ENCODE data around the gene CORO2B. TPM values are rescaled to one million over a fixed set of nuclear protein-coding genes. Genes with fewer than 3 reads are reported as not detected.

Gene CORO2B, protein sequence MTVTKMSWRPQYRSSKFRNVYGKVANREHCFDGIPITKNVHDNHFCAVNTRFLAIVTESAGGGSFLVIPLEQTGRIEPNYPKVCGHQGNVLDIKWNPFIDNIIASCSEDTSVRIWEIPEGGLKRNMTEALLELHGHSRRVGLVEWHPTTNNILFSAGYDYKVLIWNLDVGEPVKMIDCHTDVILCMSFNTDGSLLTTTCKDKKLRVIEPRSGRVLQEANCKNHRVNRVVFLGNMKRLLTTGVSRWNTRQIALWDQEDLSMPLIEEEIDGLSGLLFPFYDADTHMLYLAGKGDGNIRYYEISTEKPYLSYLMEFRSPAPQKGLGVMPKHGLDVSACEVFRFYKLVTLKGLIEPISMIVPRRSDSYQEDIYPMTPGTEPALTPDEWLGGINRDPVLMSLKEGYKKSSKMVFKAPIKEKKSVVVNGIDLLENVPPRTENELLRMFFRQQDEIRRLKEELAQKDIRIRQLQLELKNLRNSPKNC
- 1.8 and 11.9 TPM in 2 replicates for total RNA-seq

DNA sequence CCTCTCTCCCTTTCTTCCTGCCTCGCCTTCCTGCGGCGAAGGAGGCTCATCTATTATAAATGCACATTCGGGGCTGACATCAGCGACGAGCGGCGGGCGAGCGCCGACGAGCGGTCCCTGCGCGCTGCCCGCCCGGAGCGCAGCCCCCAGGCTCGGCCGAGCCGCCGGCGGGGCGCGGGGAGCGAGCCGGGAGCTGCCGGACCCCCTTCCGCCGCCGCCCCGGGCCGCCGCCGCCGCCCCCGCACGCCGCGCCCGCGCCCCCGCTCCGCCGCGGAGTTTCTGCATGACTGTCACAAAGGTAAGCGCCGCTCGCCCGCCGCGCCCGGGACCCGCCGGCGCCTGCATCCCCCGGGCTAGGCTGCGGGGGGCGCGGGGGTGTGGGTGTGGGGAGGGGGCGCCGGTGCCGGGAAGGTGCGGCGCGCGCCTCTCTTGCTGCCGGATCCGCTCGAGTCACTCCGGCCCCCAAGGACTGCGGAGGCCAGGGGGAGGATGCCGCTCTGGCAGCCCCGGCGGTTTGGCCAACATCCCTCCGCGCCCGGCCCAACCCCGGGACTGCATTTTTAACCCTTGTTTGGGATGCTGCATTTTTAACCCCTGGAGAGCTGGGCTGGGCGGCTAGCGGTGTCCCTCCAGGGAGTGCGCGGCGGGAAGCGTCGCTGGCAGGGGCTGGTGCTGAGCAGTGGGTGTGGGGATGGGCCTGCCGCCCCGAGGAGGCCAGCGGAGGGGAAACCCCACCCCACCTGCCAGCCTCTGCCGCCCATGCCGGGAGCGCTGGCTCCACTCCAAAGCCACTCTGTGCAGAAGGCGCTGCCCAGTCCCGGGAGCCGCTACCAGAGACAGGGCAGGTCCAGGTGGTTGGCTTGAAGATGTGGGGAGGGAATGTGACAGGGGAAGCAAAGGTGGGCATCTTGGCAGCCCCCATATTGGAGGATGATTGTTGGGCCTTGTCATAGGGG lies at the start of gene CORO2B:
Gene CORO2B (plus strand): TSS at position 14 of the 956 bp plus-strand sequence. CDS start 270 bp downstream, at position 284.

Other genes with a start within 250 kb of the CORO2B start
- gene ITGA11, start 146.8 kb upstream of the CORO2B start, total RNA-seq, result 52.5 and 166 TPM in 2 replicates
- 30.0 and 74.1 TPM in 2 replicates for gene ANP32A, start 241.9 kb downstream of the CORO2B start, total RNA-seq

Measured in smooth muscle cell of the umbilical artery (primary cell).